Measurements from ENCODE around the gene ANO4.

The ANO4 gene
- 0 reads per million in 3 donors for total RNA-seq

DNA sequence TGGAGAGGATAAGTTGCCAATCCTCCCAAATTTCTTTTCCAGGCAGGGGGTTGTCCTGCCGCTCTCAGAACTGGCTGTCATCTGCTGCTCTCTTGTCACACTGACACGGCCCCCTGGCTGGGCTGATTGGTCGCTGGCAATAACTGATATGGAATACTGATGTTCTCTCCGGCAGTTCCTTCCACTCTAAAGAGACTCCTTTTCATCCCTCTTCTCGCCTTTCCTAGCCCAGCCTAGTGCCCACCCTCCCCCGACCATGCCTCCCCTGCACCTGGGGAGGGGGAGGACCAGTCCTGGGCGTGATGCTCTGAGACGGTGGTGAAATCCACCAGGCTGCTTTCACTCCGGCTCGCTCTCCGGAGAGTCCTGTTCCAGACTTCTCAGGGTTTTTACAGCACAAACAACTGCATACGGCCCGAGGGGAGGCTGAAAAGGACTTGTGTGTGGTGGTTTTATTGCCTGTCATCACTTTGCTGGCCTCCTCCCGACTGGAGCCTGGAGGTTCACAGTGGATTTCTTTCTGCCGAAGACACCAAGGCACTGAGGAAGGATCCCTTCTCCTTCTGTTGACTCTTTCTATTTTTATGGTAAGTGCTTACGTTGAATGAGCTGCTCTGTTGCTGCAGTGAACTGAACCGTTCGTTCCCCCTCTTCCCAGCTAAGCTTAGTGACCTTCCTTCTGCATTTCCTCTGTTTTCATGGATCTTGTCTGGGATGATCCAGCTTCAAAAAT, at the start of gene ANO4:
Gene ANO4, plus strand, starts transcription at position 336 of the 733 bp plus-strand sequence. CDS start 107,010 bp downstream, outside the sequence.
- DNase-seq, result no peak
- no peaks in the 10 kb centered on the region for H3K27me3 ChIP-seq (replicated peaks; ENCODE audit: control insufficient read depth, insufficient read depth, low read length, poor library complexity, severe bottlenecking)
- no peak within 1 kb of the TSS for H3K27ac ChIP-seq (ENCODE audit: insufficient read depth, low read length, poor library complexity, severe bottlenecking)
- H3K36me3 ChIP-seq (ENCODE audit: control insufficient read depth, insufficient read depth, low read length), result no peaks in the 10 kb centered on the region
- no peaks in the 10 kb centered on the region for H3K4me1 ChIP-seq (ENCODE audit: control insufficient read depth, insufficient read depth, low read length, poor library complexity, severe bottlenecking)
- no peaks in the 10 kb centered on the region for H3K9me3 ChIP-seq (ENCODE audit: control insufficient read depth, low read length)
- H3K4me3 ChIP-seq (ENCODE audit: insufficient read depth, low read depth, low read length, poor library complexity, severe bottlenecking), result no peak within 1 kb of the TSS

- Histone ChIP-seq H3K4me1 (ENCODE audit: control insufficient read depth, insufficient read depth, low read length, poor library complexity, severe bottlenecking) (no peaks in the 10 kb centered on the region), H3K9me3 (ENCODE audit: control insufficient read depth, low read length) (no peaks in the 10 kb centered on the region), H3K27ac (ENCODE audit: insufficient read depth, low read length, poor library complexity, severe bottlenecking) (no peak overlapping the region), H3K36me3 (ENCODE audit: control insufficient read depth, insufficient read depth, low read length) (no peaks in the 10 kb centered on the region), H3K4me3 (ENCODE audit: insufficient read depth, low read depth, low read length, poor library complexity, severe bottlenecking) (no peak overlapping the region), H3K27me3 (replicated peaks; ENCODE audit: control insufficient read depth, insufficient read depth, low read length, poor library complexity, severe bottlenecking) (no peaks in the 10 kb centered on the region)
- no peak for DNase-seq
These were observed 49.1 kb upstream of the ANO4 start for GRCh38 chr12:100745378-100746071.

DNA sequence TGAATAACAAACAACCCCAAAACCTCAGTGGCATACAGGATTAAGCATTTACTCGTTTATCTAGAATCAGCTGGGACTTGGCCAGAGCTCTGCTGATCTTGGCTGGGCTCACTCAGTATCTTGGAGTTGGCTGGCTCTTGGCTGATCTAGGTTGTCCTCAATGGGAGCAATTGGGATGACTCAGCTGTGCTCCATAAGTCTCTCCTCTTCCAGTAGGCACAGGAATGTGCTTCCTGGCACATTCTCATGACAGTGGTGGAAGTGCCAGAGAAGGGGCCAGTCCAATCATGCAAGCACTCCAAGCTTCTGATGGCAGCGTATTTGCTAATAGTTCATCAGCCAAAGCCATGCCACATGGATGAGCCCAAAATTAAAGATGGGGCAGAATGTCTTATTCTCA, 41.7 kb upstream of the ANO4 start:
- H3K27ac ChIP-seq (ENCODE audit: insufficient read depth, low read length, poor library complexity, severe bottlenecking), result no peak overlapping the region
- H3K9me3 ChIP-seq (ENCODE audit: control insufficient read depth, low read length), result no peaks in the 10 kb centered on the region
- no peaks in the 10 kb centered on the region for H3K27me3 ChIP-seq (replicated peaks; ENCODE audit: control insufficient read depth, insufficient read depth, low read length, poor library complexity, severe bottlenecking)
- no peaks in the 10 kb centered on the region for H3K4me1 ChIP-seq (ENCODE audit: control insufficient read depth, insufficient read depth, low read length, poor library complexity, severe bottlenecking)
- no peaks in the 10 kb centered on the region for H3K36me3 ChIP-seq (ENCODE audit: control insufficient read depth, insufficient read depth, low read length)
- no peak for DNase-seq
- H3K4me3 ChIP-seq (ENCODE audit: insufficient read depth, low read depth, low read length, poor library complexity, severe bottlenecking), result no peak overlapping the region

DNA sequence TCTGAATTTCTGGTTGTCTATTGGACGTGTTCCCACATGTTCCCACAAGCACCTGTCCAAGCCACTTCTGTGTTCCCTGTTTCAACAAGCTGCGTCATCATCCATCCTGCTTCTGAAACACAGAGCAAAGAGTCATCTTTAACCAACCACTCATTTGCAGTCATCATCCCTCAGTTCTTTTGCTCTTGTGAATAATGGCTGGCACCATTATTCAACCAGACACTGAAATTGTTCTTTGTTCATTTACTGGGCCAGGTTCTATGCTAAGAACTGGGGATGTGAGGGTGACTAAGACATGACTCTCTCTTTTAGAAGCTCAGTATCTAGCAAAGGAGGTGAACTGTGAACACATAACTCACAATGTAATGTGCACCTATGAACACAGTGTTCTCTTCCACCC, 40.7 kb upstream of the ANO4 start:
- Histone ChIP-seq H3K4me1 (ENCODE audit: control insufficient read depth, insufficient read depth, low read length, poor library complexity, severe bottlenecking) (no peaks in the 10 kb centered on the region), H3K36me3 (ENCODE audit: control insufficient read depth, insufficient read depth, low read length) (no peaks in the 10 kb centered on the region), H3K4me3 (ENCODE audit: insufficient read depth, low read depth, low read length, poor library complexity, severe bottlenecking) (no peak overlapping the region), H3K9me3 (ENCODE audit: control insufficient read depth, low read length) (no peaks in the 10 kb centered on the region), H3K27ac (ENCODE audit: insufficient read depth, low read length, poor library complexity, severe bottlenecking) (no peak overlapping the region), H3K27me3 (replicated peaks; ENCODE audit: control insufficient read depth, insufficient read depth, low read length, poor library complexity, severe bottlenecking) (no peaks in the 10 kb centered on the region)
- DNase-seq, result no peak

- Histone ChIP-seq H3K27me3 (replicated peaks; ENCODE audit: control insufficient read depth, insufficient read depth, low read length, poor library complexity, severe bottlenecking) (no peaks in the 10 kb centered on the region), H3K4me1 (ENCODE audit: control insufficient read depth, insufficient read depth, low read length, poor library complexity, severe bottlenecking) (no peaks in the 10 kb centered on the region), H3K9me3 (ENCODE audit: control insufficient read depth, low read length) (no peaks in the 10 kb centered on the region), H3K36me3 (ENCODE audit: control insufficient read depth, insufficient read depth, low read length) (no peaks in the 10 kb centered on the region), H3K4me3 (ENCODE audit: insufficient read depth, low read depth, low read length, poor library complexity, severe bottlenecking) (no peak overlapping the region), H3K27ac (ENCODE audit: insufficient read depth, low read length, poor library complexity, severe bottlenecking) (no peak overlapping the region)
- no peak for DNase-seq
These were observed 39.4 kb upstream of the ANO4 start for GRCh38 chr12:100755186-100755585.

DNA sequence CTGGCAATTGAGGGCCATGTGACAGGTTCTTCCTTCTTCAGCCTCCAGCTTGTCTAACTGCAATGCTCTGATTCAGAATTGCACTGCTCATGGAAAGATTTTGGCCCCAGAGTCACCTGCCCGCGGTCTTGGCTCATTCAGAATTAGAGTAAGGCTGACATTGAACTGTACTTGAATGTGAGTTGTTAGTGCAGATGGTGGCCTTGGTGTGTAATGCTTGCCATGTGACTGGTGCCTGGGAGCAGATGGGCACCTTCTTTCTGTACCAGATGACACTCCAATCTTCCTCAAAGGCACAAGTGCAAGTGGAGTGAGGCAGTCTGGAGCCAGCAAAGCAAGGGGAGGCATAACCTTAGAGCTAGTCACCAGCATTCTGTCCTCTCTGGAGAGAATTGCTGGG, 36.5 kb upstream of the ANO4 start:
- H3K36me3 ChIP-seq (ENCODE audit: control insufficient read depth, insufficient read depth, low read length), result no peaks in the 10 kb centered on the region
- H3K4me1 ChIP-seq (ENCODE audit: control insufficient read depth, insufficient read depth, low read length, poor library complexity, severe bottlenecking), result no peaks in the 10 kb centered on the region
- no peak for DNase-seq
- no peaks in the 10 kb centered on the region for H3K9me3 ChIP-seq (ENCODE audit: control insufficient read depth, low read length)
- H3K27me3 ChIP-seq (replicated peaks; ENCODE audit: control insufficient read depth, insufficient read depth, low read length, poor library complexity, severe bottlenecking), result no peaks in the 10 kb centered on the region
- no peak overlapping the region for H3K27ac ChIP-seq (ENCODE audit: insufficient read depth, low read length, poor library complexity, severe bottlenecking)
- H3K4me3 ChIP-seq (ENCODE audit: insufficient read depth, low read depth, low read length, poor library complexity, severe bottlenecking), result no peak overlapping the region

DNA sequence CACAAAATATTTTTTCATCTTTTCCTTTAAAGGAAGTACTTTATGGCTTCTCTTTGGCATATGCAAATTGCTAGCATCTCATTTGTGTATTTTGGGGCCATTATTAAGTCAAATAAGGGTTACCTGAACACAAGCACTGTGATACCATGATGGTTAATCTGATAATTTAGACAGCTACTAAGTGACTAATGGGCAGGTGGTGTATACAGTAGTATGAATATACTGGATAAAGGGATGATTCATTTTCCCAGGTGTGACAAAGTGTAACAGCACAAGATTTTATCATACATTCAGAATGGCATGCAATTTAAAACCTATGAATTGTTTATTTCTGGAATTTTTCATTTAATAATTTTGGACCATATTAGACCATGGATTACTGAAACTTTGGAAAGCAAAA, 27.2 kb upstream of the ANO4 start:
- Histone ChIP-seq H3K4me1 (ENCODE audit: control insufficient read depth, insufficient read depth, low read length, poor library complexity, severe bottlenecking) (no peaks in the 10 kb centered on the region), H3K9me3 (ENCODE audit: control insufficient read depth, low read length) (no peaks in the 10 kb centered on the region), H3K27me3 (replicated peaks; ENCODE audit: control insufficient read depth, insufficient read depth, low read length, poor library complexity, severe bottlenecking) (no peaks in the 10 kb centered on the region), H3K27ac (ENCODE audit: insufficient read depth, low read length, poor library complexity, severe bottlenecking) (no peak overlapping the region), H3K4me3 (ENCODE audit: insufficient read depth, low read depth, low read length, poor library complexity, severe bottlenecking) (no peak overlapping the region), H3K36me3 (ENCODE audit: control insufficient read depth, insufficient read depth, low read length) (no peaks in the 10 kb centered on the region)
- DNase-seq, result no peak

DNA sequence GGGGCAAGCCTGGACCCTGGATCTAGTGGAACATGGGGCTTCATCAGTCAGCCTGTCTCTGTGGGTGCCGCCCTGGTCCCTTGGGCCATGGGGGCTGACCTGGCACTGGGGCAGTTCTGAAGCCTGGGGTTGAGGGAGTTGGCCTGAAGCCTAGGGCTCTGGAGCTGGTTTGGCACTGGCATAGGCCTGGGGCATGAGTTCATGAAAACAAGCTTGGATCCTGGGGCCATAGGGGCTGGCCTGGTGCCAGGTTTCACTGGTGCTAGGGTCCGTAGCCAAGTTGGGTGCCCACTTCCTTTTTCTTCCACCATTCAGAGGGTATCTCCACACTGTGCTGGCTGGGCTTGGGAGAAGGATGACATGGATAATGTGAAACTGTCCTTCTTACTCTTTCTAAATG, 26.6 kb upstream of the ANO4 start:
- no peaks in the 10 kb centered on the region for H3K9me3 ChIP-seq (ENCODE audit: control insufficient read depth, low read length)
- no peak overlapping the region for H3K27ac ChIP-seq (ENCODE audit: insufficient read depth, low read length, poor library complexity, severe bottlenecking)
- H3K27me3 ChIP-seq (replicated peaks; ENCODE audit: control insufficient read depth, insufficient read depth, low read length, poor library complexity, severe bottlenecking), result no peaks in the 10 kb centered on the region
- no peaks in the 10 kb centered on the region for H3K36me3 ChIP-seq (ENCODE audit: control insufficient read depth, insufficient read depth, low read length)
- no peak for DNase-seq
- H3K4me3 ChIP-seq (ENCODE audit: insufficient read depth, low read depth, low read length, poor library complexity, severe bottlenecking), result no peak overlapping the region
- no peaks in the 10 kb centered on the region for H3K4me1 ChIP-seq (ENCODE audit: control insufficient read depth, insufficient read depth, low read length, poor library complexity, severe bottlenecking)

DNA sequence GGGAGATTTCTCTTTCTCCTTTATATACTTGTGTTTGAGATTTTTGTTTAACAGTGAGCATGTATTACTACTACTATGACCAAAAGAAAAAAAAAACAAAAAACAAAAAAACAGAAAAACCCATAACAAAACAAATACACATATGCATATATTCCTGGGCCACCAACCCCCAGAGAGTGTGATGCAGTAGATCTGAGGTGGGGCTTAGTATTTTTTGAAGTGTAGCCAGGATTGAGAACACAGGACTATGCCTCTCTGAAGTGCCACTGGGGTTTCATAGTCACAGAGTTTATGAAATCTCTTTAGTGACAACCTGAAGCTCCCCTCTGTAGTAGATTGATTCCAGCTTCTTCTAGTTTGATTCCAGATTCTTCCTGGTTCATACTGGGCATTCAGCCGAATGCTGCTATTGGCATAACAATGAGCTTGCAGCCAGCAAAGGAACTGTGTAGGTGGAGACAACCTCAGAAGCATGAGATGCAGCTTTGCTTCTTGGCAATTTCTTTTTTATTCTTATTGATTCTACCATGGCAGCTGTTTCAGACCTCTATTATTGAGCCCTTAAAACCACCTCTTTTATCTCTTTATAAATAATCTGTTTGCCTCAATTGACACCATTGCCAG, 15.5 kb upstream of the ANO4 start:
- H3K4me3 ChIP-seq (ENCODE audit: insufficient read depth, low read depth, low read length, poor library complexity, severe bottlenecking), result no peak overlapping the region
- H3K27ac ChIP-seq (ENCODE audit: insufficient read depth, low read length, poor library complexity, severe bottlenecking), result no peak overlapping the region
- H3K9me3 ChIP-seq (ENCODE audit: control insufficient read depth, low read length), result no peaks in the 10 kb centered on the region
- H3K27me3 ChIP-seq (replicated peaks; ENCODE audit: control insufficient read depth, insufficient read depth, low read length, poor library complexity, severe bottlenecking), result no peaks in the 10 kb centered on the region
- DNase-seq, result no peak
- no peaks in the 10 kb centered on the region for H3K36me3 ChIP-seq (ENCODE audit: control insufficient read depth, insufficient read depth, low read length)
- H3K4me1 ChIP-seq (ENCODE audit: control insufficient read depth, insufficient read depth, low read length, poor library complexity, severe bottlenecking), result no peaks in the 10 kb centered on the region

DNA sequence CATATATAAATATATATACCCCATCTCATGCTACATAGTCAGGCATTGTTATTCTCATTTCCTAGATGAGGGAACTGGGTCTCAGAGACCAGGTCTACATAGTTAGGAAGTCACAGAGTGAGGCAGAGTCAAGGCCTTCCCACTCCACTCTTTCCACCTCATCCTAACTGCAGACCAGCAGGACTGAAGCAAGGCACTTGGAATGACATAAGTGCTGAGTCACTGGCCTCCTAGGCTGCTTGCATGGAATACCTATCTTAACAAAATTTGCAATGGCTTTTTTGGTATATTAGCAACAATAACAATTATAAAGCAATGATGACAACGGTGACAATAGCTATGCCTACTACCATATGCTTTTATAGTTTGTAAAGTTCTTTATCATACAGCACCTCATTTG, 5.4 kb upstream of the ANO4 start:
- no peaks in the 10 kb centered on the region for H3K27me3 ChIP-seq (replicated peaks; ENCODE audit: control insufficient read depth, insufficient read depth, low read length, poor library complexity, severe bottlenecking)
- no peak overlapping the region for H3K4me3 ChIP-seq (ENCODE audit: insufficient read depth, low read depth, low read length, poor library complexity, severe bottlenecking)
- H3K27ac ChIP-seq (ENCODE audit: insufficient read depth, low read length, poor library complexity, severe bottlenecking), result no peak overlapping the region
- no peaks in the 10 kb centered on the region for H3K4me1 ChIP-seq (ENCODE audit: control insufficient read depth, insufficient read depth, low read length, poor library complexity, severe bottlenecking)
- DNase-seq, result no peak
- H3K36me3 ChIP-seq (ENCODE audit: control insufficient read depth, insufficient read depth, low read length), result no peaks in the 10 kb centered on the region
- H3K9me3 ChIP-seq (ENCODE audit: control insufficient read depth, low read length), result no peaks in the 10 kb centered on the region

All from effector memory CD4-positive, alpha-beta T cell (primary cell).